A673 (cell line): Measurements from ENCODE around the gene RELL2.

ENCODE experiments used
- CTCF ChIP-seq: fragments of 300-800, 200-600 bp; sonication (generic); conservative IDR thresholded peaks from 2 replicates; pipeline ENCODE4 v1.5.1; 2017; ENCODE audit warnings: low read depth, mild to moderate bottlenecking, antibody characterized with exemption, low read length, moderate library complexity, mixed read lengths
- EZH2 ChIP-seq: fragments of 200-600 bp; sonication (generic); IDR thresholded peaks from 2 replicates; pipeline ENCODE4 v1.6.1; 2017; ENCODE audit warnings: borderline replicate concordance, low read depth, mild to moderate bottlenecking, mixed read lengths, antibody characterized with exemption, low read length; ENCODE audit not compliant: poor library complexity, severe bottlenecking

DNA sequence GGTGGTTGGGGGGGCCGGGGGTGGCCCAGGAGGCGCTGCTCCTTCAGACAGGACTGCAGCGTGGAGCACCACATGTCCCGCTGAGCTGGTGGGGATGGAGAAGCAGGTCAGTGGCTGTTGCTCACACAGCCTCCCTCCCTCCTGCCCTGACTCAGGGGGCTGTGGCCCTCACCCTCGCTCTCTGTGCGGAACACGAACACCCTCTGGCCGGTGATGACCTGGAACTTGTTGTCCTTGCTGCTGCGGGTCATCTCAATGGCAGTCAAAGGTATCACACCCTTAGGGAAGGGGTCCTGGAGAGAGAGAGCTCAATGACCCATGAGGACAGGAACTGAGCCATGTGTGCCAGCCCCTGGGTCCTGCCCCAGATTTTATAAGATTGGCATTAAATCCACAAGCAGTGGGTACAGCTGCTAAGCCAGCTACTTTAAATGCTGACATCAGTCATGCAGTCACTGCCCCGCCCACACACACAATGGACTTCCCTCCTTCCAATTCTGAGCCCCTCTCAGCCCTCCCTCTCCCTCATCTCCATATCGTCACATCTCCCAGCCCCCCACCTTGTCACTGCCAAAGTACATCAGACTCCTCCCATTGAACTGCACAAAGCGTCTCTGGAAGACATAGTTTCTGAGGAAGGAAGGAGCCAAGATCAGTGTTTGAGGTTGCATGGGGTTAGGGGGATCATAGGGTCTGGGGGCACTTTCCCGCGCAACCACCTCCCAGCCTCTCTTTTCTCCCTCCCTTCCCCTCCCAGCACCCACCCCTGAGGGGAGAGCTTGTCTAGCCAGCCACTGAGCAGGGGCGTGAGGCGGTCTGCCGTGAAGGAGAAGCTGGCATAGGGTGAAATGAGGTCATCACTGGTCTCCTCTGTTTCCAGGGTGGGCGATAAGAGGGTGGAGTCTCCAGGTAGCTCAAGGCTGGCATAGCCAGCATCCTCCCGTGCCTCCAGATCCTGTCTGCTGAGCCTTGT, 36.3 kb downstream of the RELL2 start:
- TF ChIP-seq CTCF (no peak), EZH2 (no peak)
